HepG2 (cell line): ENCODE data around the gene CGNL1. TPM values are rescaled to one million over a fixed set of nuclear protein-coding genes. Genes with fewer than 3 reads are reported as not detected.

Experiments
- ARID4A ChIP-seq: sonication (generic); formaldehyde crosslinking; IDR thresholded peaks from 2 replicates; pipeline ENCODE4 v1.5.0; 2020; ENCODE audit warnings: mild to moderate bottlenecking, missing genetic modification reagents, borderline replicate concordance
- BATF2 ChIP-seq: sonication (generic); formaldehyde crosslinking; IDR thresholded peaks from 2 replicates; pipeline ENCODE4 v1.8.0; 2022; ENCODE audit warnings: mild to moderate bottlenecking, missing genetic modification reagents, moderate library complexity
- FOXO4 ChIP-seq: sonication (generic); formaldehyde crosslinking; conservative IDR thresholded peaks from 2 replicates; pipeline ENCODE4 v1.8.1; 2023; ENCODE audit warnings: missing genetic modification reagents
- HNF4A ChIP-seq: sonication (generic); formaldehyde crosslinking; IDR thresholded peaks from 2 replicates; pipeline ENCODE4 v1.4.0; 2020; ENCODE audit warnings: missing genetic modification reagents
- MIER3 ChIP-seq: IDR thresholded peaks from 2 replicates; pipeline ENCODE4 v1.6.1; 2016; ENCODE audit warnings: missing compliant biosample characterization, borderline replicate concordance
- MLXIP ChIP-seq: sonication (generic); formaldehyde crosslinking; IDR thresholded peaks from 2 replicates; pipeline ENCODE4 v1.9.0; 2021; ENCODE audit warnings: missing genetic modification reagents, borderline replicate concordance
- RFX5 ChIP-seq: IDR thresholded peaks from 2 replicates; pipeline ENCODE4 v1.6.1; 2011; ENCODE audit warnings: low read depth, low read length, improper control_type of control experiment
- RNF219 ChIP-seq: sonication (generic); formaldehyde crosslinking; IDR thresholded peaks from 2 replicates; pipeline ENCODE4 v1.5.0; 2020; ENCODE audit warnings: mild to moderate bottlenecking, missing genetic modification reagents
- RXRB ChIP-seq: IDR thresholded peaks from 2 replicates; pipeline ENCODE4 v1.6.1; 2016; ENCODE audit warnings: borderline replicate concordance, missing genetic modification reagents, missing compliant biosample characterization
- ZBTB10 ChIP-seq: sonication (generic); formaldehyde crosslinking; IDR thresholded peaks from 2 replicates; pipeline ENCODE4 v1.4.0; 2020; ENCODE audit warnings: missing genetic modification reagents, borderline replicate concordance
- polyA plus RNA-seq, 8 experiments: library from polyadenylated mRNA; depleted of rRNA in 3 of 8; stranded (reverse) in 7 of 8; unstranded in 1 of 8; fragments of >200 nt; fragmentation: Illumina TruSeq in 4 of 8; extraction: Trizol in 4 of 8; gene quantifications; 2 replicates each; pipeline versions ENCODE4 v1.2.1 to v1.2.3, GENCODE V29; 2011 to 2016; ENCODE audit warnings: low read depth in 4 of 8, missing spikeins in 1 of 8, mixed read lengths in 1 of 8; ENCODE audit not compliant: insufficient read depth in 1 of 8
- total RNA-seq, 5 experiments: library from RNA; depleted of rRNA; stranded (reverse); fragments of >200 nt; fragmentation: Illumina TruSeq; extraction: Trizol; gene quantifications; 2 replicates each; pipeline ENCODE4 v1.2.3, GENCODE V29; 2016; ENCODE audit warnings: low read depth in 1 of 5

CGNL1 gene
- total and polyA plus RNA-seq, 2 of the 13 experiments (the other 11 are each of a cell fraction or from before 2014, with no cell fraction given), result 5.6 to 15.6 TPM

GRCh38 chr15:57376696-57377477 lies 582 bp downstream of the CGNL1 start (continued):
- TF ChIP-seq HNF4A (CRISPR knock-in tag) (peak; percentile 56), FOXO4 (CRISPR knock-in tag) (no peak), ARID4A (CRISPR knock-in tag) (peak; percentile 54), MIER3 (CRISPR knock-in tag) (no peak), RNF219 (CRISPR knock-in tag) (no peak), RXRB (CRISPR knock-in tag) (no peak; the same call in 1 of the 2 replicates), BATF2 (CRISPR knock-in tag) (no peak), ZBTB10 (CRISPR knock-in tag) (no peak), RFX5 (no peak), MLXIP (CRISPR knock-in tag) (no peak)
